Endodermal cell (in vitro differentiated cells): ENCODE measurements around the gene CREB3L2. TPM values are rescaled to one million over a fixed set of nuclear protein-coding genes. Genes with fewer than 3 reads are reported as not detected.

Experiments used
- DNase-seq: peaks from one replicate; pipeline ENCODE4 v3.0.0-alpha.2; 2017
- H3K27ac ChIP-seq: 2 replicates; pipeline ENCODE4 v1.5.1; 2013; ENCODE audit warnings: mild to moderate bottlenecking, low read depth, low read length, moderate library complexity
- H3K27me3 ChIP-seq: 2 replicates; pipeline ENCODE4 v1.6.1; 2013; ENCODE audit warnings: mild to moderate bottlenecking, low read length, moderate library complexity; ENCODE audit not compliant: insufficient read depth, control insufficient read depth, poor library complexity, severe bottlenecking
- H3K36me3 ChIP-seq: 2 replicates; pipeline ENCODE4 v1.7.0; 2013; ENCODE audit warnings: mild to moderate bottlenecking, low read length, moderate library complexity; ENCODE audit not compliant: control insufficient read depth, insufficient read depth
- H3K4me1 ChIP-seq: one replicate; pipeline ENCODE4 v1.7.0; 2013; ENCODE audit warnings: low read length; ENCODE audit not compliant: control insufficient read depth, insufficient read depth
- H3K4me3 ChIP-seq: 2 replicates; pipeline ENCODE4 v1.5.1; 2013; ENCODE audit warnings: mild to moderate bottlenecking, low read length, moderate library complexity
- H3K9ac ChIP-seq: 2 replicates; pipeline ENCODE4 v1.6.1; 2013; ENCODE audit warnings: mild to moderate bottlenecking, low read length, moderate library complexity; ENCODE audit not compliant: poor library complexity, severe bottlenecking; ENCODE audit errors: extremely low read depth
- H3K9me3 ChIP-seq: 2 replicates; pipeline ENCODE4 v1.6.1; 2013; ENCODE audit warnings: mild to moderate bottlenecking, low read length, moderate library complexity; ENCODE audit not compliant: control insufficient read depth
- H3K27ac Mint-ChIP-seq: 2 replicates; pipeline ENCODE4 v1.8.0; 2020; ENCODE audit warnings: mixed read lengths
- H3K27me3 Mint-ChIP-seq: 2 replicates; pipeline ENCODE4 v1.8.0; 2021; ENCODE audit warnings: mild to moderate bottlenecking, mixed read lengths; ENCODE audit not compliant: insufficient read depth
- H3K36me3 Mint-ChIP-seq: 2 replicates; pipeline ENCODE4 v1.8.0; 2020; ENCODE audit warnings: low read depth, mixed read lengths
- H3K4me1 Mint-ChIP-seq: 2 replicates; pipeline ENCODE4 v1.8.0; 2020; ENCODE audit warnings: mixed read lengths
- H3K4me3 Mint-ChIP-seq: 2 replicates; pipeline ENCODE4 v1.8.0; 2020; ENCODE audit warnings: mild to moderate bottlenecking, moderate library complexity, mixed read lengths
- H3K9me3 Mint-ChIP-seq: 2 replicates; pipeline ENCODE4 v1.8.0; 2020; ENCODE audit warnings: mild to moderate bottlenecking, mixed read lengths
- WGBS, 2 experiments: methylation state at CpG; one replicate each; pipeline versions ENCODE4 v1.1.5 to v1.1.7; 2013; ENCODE audit warnings: missing lambda C conversion rate in 2 of 2, mixed read lengths in 1 of 2; ENCODE audit not compliant: insufficient coverage in 1 of 2, insufficient read length in 1 of 2; 5-methylcytosine and 5-hydroxymethylcytosine counted together
- total RNA-seq, 2 donors: library from RNA; stranded (reverse); fragmentation: NEBNext Ultra II Directional in 1 of 2; extraction: Animal tissue kit (Norgen Biotek cat#: 25700) in 1 of 2; gene quantifications; 2 replicates in 1 of 2; 3 replicates in 1 of 2; pipeline ENCODE4 v1.2.1, GENCODE V29; 2021
- TF ChIP-seq, protein P1 (sequence below): fragments of 200-600 bp; sonication (generic); conservative IDR thresholded peaks from 2 replicates; pipeline ENCODE4 v1.5.0; 2021; ENCODE audit warnings: antibody characterized with exemption, mild to moderate bottlenecking

Gene CREB3L2
- total RNA-seq, 2 donors from 2014 or later = 48.2 to 80.2 TPM

DNA sequence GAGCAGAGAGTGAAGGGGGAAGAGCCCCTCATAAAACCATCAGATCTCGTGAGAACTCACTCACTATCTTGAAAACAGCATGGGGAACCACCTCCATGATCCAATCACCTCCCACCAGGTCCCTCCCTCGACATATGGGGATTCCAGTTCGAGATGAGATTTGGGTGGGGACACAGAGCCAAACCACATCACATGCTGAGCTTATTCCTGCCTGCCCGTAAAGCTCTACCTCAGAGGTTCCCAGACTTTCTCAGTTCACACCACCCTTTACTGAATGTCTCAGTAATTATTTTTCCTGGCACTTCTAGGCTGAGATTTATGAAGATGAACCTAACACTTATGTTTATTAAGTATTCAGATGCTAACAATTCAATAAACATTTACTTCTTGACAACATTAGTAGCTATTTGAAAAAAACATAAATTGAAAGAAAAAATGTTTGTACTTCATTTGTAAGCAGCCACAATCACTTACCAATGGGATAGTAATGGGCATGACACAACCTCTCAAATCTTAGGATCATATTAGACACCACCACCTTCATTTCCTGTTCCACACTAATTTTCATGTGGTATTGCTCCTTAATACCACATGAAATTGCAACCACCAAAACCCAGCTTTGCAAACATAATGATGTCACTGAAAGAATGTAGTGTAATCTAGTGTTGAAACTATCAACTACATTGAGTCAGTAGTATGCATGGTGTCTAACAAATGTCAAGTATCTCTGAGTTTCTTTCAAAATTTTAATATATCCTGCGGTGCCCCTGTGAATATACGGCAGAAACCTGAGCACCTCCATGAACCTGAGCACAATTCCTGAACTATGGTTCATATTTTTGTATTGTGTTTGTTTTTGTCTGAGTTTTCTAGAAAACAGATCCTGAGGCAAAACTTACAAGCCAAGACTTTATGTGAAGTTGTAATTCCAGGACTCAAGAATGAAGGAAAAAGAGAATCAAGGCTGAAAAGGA lies 150.6 kb downstream of the CREB3L2 start:
- H3K27me3 Mint-ChIP-seq = peaks cover 37% of the 10 kb centered on the region
- no peaks in the 10 kb centered on the region for H3K36me3 Mint-ChIP-seq
- Histone ChIP-seq H3K9ac (no peak overlapping the region), H3K27ac (no peak overlapping the region), H3K36me3 (peaks cover 4% of the 10 kb centered on the region), H3K4me3 (no peak overlapping the region), H3K27me3 (peaks cover 33% of the 10 kb centered on the region), H3K4me1 (no peaks in the 10 kb centered on the region), H3K9me3 (no peaks in the 10 kb centered on the region)
- H3K9me3 Mint-ChIP-seq = no peaks in the 10 kb centered on the region
- 87 to 93% methylated on average over 5 to 6 of the region's 6 CpGs for WGBS, 2 experiments
- no peak overlapping the region for H3K27ac Mint-ChIP-seq
- DNase-seq = no peak
- TF ChIP-seq, protein P1, sequence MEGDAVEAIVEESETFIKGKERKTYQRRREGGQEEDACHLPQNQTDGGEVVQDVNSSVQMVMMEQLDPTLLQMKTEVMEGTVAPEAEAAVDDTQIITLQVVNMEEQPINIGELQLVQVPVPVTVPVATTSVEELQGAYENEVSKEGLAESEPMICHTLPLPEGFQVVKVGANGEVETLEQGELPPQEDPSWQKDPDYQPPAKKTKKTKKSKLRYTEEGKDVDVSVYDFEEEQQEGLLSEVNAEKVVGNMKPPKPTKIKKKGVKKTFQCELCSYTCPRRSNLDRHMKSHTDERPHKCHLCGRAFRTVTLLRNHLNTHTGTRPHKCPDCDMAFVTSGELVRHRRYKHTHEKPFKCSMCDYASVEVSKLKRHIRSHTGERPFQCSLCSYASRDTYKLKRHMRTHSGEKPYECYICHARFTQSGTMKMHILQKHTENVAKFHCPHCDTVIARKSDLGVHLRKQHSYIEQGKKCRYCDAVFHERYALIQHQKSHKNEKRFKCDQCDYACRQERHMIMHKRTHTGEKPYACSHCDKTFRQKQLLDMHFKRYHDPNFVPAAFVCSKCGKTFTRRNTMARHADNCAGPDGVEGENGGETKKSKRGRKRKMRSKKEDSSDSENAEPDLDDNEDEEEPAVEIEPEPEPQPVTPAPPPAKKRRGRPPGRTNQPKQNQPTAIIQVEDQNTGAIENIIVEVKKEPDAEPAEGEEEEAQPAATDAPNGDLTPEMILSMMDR = no peak
- H3K4me3 Mint-ChIP-seq = no peak overlapping the region
- no peaks in the 10 kb centered on the region for H3K4me1 Mint-ChIP-seq

DNA sequence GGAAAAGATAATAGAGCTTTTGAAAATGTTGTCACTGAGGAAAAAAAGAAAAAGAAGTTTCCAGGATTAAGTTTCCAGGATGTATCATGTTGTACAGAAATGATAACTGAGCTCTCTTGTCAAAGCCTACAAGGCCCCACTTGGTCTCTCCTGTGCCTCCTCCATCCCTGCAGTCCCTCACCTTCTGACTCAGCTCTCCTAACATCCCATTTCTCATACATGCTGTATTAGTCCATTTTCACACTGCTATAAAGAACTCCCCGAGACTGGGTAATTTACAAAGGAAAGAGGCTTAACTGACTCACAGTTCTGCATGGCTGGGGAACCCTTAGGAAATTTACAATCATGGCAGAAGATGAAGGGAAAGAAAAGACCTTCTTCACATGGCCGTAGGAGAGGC lies 151.3 kb downstream of the CREB3L2 start:
- H3K27ac Mint-ChIP-seq = no peak overlapping the region

DNA sequence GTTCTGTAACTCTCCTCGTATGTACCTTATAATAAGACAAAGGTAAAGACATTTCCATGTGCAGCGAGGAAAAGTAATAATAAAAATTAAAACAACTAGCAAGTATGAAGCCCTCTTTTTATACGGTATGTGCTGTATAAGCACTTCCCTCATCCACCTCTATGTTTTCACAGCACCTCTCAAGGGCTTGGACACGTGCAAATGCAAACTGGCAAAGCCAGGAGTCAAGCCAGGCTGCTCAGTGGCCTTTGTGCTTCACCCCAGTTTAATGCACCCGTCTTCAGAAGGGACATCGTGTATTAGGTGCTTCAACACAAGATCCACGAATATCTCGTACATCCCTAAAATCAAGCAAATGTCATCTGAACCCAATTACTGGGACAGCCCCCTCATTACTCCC lies 153.8 kb downstream of the CREB3L2 start:
- no peaks in the 10 kb centered on the region for H3K4me1 ChIP-seq
- H3K4me3 Mint-ChIP-seq = no peak overlapping the region
- H3K9me3 ChIP-seq = no peaks in the 10 kb centered on the region
- H3K36me3 ChIP-seq = no peaks in the 10 kb centered on the region
- H3K4me1 Mint-ChIP-seq = no peaks in the 10 kb centered on the region
- no peak overlapping the region for H3K4me3 ChIP-seq
- H3K27me3 Mint-ChIP-seq = peaks cover 62% of the 10 kb centered on the region
- TF ChIP-seq, protein P1 = no peak
- 85 to 94% methylated on average over 6 to 8 of the region's 8 CpGs for WGBS, 2 experiments
- no peak overlapping the region for H3K27ac ChIP-seq
- H3K27ac Mint-ChIP-seq = no peak overlapping the region
- DNase-seq = no peak
- no peak overlapping the region for H3K9ac ChIP-seq
- H3K9me3 Mint-ChIP-seq = no peaks in the 10 kb centered on the region
- peaks cover 59% of the 10 kb centered on the region for H3K27me3 ChIP-seq
- no peaks in the 10 kb centered on the region for H3K36me3 Mint-ChIP-seq

More for the DNA sequence above, 151.3 kb downstream of the CREB3L2 start:
- Mint-ChIP-seq H3K27me3 (peaks cover 44% of the 10 kb centered on the region), H3K4me3 (no peak overlapping the region), H3K36me3 (no peaks in the 10 kb centered on the region), H3K9me3 (no peaks in the 10 kb centered on the region), H3K4me1 (no peaks in the 10 kb centered on the region)
- Histone ChIP-seq H3K4me3 (no peak overlapping the region), H3K9me3 (no peaks in the 10 kb centered on the region), H3K27ac (no peak overlapping the region), H3K36me3 (peaks cover 4% of the 10 kb centered on the region), H3K9ac (no peak overlapping the region), H3K4me1 (no peaks in the 10 kb centered on the region), H3K27me3 (peaks cover 40% of the 10 kb centered on the region)
- WGBS, 2 experiments = 86% methylated on average over 2 of the region's 2 CpGs; no CpG with 5 or more reads in 1 of the 2 experiments
- TF ChIP-seq, protein P1 = no peak
- DNase-seq = no peak
